ENCODE results near the gene CAB39L. TPM values are rescaled to one million over a fixed set of nuclear protein-coding genes. Genes with fewer than 3 reads are reported as not detected.

Gene CAB39L
- total RNA-seq, 4 donors from 2014 or later: 51.7 to 72.9 (median 62.1) TPM

DNA sequence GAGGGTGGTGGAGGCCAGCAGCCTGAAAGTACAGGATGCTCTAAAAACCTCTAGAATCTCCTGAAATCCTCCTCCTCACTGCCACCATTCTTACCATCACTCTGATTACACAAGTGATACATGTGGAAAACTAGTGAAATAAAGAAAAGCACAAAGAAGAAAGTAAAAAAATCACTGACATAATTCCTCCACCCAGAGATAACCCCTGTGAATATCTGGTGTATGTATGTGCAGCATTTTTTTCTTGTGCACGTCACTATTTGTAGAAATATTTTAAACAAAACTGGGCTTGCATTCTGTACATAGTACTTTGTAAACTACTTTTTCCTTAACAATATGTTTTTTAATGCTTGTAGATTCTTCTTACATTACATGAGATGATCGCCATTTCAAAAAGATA, 122.9 kb downstream of the CAB39L start:
- TF ChIP-seq, protein P1, sequence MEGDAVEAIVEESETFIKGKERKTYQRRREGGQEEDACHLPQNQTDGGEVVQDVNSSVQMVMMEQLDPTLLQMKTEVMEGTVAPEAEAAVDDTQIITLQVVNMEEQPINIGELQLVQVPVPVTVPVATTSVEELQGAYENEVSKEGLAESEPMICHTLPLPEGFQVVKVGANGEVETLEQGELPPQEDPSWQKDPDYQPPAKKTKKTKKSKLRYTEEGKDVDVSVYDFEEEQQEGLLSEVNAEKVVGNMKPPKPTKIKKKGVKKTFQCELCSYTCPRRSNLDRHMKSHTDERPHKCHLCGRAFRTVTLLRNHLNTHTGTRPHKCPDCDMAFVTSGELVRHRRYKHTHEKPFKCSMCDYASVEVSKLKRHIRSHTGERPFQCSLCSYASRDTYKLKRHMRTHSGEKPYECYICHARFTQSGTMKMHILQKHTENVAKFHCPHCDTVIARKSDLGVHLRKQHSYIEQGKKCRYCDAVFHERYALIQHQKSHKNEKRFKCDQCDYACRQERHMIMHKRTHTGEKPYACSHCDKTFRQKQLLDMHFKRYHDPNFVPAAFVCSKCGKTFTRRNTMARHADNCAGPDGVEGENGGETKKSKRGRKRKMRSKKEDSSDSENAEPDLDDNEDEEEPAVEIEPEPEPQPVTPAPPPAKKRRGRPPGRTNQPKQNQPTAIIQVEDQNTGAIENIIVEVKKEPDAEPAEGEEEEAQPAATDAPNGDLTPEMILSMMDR (IDR thresholded peaks at IDR 0.05; ENCODE audit: low read depth): no peak

DNA sequence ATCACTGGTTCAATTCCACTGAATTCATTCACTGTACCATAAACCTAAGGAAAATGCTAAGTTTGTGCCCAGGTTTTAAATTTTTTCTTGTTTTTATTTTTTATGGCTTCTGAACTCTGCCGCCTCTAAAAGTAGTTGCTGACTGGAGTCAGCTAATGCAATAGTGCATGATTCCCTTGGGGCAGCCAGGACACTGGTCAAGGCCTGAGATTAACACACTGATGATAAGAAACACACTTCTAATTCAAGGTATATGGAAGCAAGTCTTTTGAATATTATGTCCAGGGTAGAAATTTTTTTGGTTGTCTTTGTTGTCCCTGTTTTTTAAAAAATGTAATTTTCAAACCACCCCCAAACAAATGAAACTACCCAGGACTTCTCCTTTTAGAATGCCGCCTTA, 123.9 kb downstream of the CAB39L start:
- TF ChIP-seq, protein P1 (IDR thresholded peaks at IDR 0.05; ENCODE audit: low read depth): no peak

DNA sequence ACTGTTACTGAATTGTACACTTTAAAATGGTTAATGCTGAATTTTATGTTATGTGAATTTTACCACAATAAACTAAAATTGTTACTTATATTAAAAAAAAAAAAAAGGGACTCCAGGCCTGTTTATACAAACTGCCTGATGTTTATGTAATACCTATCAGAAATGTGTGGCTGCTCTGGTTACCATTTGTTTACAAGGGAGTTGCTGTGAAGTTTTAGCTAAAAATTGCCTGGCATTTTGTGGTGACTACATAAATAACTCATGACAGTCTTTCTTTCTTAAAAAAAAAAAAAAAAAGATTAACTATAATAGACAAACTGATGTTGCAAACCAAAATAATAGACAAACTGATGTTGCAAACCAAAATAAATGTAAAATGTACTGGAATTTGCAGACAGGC, 124.3 kb downstream of the CAB39L start:
- TF ChIP-seq, protein P1 (IDR thresholded peaks at IDR 0.05; ENCODE audit: low read depth): no peak

DNA sequence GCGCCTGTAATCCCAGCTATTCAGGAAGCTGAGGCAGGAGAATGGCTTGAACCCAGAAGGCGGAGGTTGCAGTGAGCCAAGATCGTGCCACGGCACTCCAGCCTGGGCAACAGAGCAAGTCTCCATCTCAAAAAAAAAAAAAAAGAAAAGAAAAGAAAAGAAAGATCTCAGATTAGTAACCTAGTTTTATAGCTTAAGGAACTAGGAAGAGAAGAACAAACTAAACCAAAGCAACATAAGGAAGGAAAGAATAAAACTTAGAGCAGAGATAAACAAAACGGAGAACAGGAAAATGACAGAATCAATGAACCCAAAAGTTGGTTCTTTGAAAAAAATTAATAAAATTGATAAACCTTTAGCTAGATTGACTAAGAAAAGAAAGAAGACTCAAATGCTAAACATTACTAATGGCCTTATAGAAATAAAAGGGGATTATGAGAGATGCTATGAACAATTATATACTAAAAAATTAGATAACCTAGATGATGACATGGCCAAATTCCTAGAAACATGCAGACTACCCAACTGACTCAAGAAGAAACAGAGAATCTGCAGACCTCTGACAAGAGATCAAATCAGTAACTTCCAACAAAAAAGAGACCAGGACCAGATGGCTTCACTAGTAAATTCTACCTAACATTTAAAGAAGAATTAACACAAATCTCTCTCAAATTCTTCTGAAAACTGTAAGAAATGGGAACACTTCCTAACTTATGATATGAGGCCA, 127.9 kb downstream of the CAB39L start:
- TF ChIP-seq, protein P1 (IDR thresholded peaks at IDR 0.05; ENCODE audit: low read depth): no peak

DNA sequence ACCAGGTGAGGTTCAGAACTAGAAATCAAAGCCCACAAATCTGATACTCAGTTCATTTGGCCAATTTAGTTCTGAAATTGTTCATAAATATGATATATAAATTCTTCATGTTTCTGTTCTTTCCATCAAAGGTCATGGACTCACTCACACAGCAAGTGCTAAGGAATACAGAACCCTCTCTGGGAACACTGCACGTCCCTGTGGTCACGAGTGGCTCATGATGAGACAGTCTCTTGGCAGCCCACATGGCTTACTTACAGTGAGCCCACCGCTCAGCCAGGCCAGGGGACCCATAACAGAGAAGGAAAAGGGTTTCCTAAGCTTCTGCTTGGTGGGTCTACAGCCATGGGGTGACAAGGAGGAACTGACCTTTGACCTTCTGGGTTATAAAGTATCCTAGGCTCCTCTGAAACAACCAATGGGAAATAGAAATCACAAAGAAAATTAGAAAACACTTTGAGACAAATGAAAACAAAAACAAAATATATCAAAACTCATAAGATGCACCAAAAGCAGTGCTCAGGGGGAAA, 128.8 kb downstream of the CAB39L start:
- TF ChIP-seq, protein P1 (IDR thresholded peaks at IDR 0.05; ENCODE audit: low read depth): no peak

DNA sequence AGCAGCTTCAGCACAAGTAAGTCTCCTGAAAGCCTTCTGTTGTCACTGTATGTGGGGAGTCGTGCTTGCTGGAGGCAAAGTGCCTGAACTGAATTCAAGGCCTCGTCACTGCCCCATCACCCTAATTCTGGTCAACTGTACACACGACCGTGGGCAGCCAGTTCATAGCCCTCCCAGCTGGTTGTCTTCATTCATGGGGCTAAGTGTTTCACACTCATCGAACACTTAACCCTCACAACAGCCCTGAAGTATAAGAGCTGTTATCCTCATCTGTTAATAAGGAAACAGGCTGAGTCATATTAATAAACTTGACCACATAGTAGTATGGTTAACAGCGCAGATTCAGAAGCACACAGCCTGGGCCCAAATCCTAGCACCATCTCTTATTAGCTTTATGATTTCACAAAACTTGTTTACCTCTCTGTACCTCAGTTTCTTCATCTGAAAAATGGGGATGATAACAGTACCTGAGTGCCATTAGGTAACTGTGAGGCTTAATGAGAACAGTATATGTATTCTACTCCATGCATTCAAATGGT, 129.5 kb downstream of the CAB39L start:
- TF ChIP-seq, protein P1 (IDR thresholded peaks at IDR 0.05; ENCODE audit: low read depth): no peak

DNA sequence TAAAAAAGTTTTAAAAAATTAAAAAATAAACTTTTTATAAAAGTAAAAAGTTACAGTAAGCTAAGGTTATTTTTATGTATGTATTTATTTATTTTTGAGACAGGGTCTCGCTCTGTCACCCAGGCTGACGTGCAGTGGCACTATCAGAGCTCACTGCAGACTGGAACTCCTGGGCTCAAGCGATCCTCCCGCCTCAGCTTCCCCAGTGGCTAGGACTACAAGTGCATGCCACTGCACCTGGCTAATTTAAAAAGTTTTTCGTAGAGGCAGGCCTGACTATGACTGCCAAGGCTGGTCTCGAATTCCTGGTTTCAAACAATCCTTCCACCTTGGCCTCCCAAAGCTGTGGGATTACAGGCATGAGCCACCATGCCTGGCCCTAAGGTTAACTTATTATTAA, 132.0 kb downstream of the CAB39L start:
- TF ChIP-seq, protein P1 (IDR thresholded peaks at IDR 0.05; ENCODE audit: low read depth): no peak
